HT-29 (cell line): ENCODE data around the gene SCYGR6. TPM values are rescaled to one million over a fixed set of nuclear protein-coding genes. Genes with fewer than 3 reads are reported as not detected.
"Not testable (repeated sequence)": the region's sequence is repeated elsewhere in the genome, so short reads cannot be mapped to it uniquely, and the experiment has no call there.

Experiments
- DNase-seq: peaks from one replicate; pipeline ENCODE4 v3.0.0-alpha.2; 2015; ENCODE audit warnings: low spot score
- total RNA-seq: library from RNA; depleted of rRNA; stranded (reverse); fragments of >200 nt; shearing (Covaris generic); gene quantifications from 2 replicates; pipeline ENCODE4 v1.2.3, GENCODE V29; 2014; rRNA removed

The SCYGR6 gene, protein sequence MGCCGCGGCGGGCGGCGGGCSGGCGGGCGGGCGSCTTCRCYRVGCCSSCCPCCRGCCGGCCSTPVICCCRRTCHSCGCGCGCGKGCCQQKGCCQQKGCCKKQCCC
- not detected in 2 replicates for total RNA-seq

- DNase-seq = no peak
Observed at GRCh38 chr2:227724394-227725039, at the start of gene SCYGR6. Gene SCYGR6, minus strand, starts transcription at chr2:227724757. Its CDS starts 0 bp downstream, at chr2:227724757.

DNA sequence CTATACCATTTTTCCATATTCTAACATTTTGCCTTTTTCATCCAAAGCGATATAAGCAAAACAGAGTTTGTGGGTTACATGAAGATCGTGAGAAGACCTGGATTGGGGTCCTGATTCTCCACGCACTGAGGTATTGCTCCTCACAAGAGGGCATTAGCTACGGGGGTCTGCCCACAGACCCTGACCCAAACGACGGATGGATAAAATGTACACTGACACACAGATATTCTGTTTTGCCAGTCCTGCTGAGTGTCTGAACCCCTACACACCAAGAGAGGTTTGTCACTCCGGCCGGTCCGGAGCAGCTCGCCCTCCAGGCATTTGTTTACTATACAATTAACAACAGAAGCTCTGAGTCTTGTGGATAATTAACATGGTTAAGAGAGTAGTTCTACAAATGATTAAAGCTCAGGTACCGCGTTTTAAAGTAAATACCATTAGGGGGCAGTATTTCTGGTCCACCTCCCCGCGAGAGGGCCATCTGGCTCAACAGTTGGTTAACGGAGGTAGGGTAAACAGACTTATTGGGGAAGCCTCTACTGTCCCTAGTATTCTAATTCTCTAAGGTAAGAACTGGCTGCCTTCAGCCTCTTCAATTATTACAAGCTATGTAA is 49.6 kb upstream of the SCYGR6 start:
- DNase-seq = peak; percentile 52

- no peak for DNase-seq
Observed at GRCh38 chr2:227772932-227773331, 48.4 kb upstream of the SCYGR6 start.

DNA sequence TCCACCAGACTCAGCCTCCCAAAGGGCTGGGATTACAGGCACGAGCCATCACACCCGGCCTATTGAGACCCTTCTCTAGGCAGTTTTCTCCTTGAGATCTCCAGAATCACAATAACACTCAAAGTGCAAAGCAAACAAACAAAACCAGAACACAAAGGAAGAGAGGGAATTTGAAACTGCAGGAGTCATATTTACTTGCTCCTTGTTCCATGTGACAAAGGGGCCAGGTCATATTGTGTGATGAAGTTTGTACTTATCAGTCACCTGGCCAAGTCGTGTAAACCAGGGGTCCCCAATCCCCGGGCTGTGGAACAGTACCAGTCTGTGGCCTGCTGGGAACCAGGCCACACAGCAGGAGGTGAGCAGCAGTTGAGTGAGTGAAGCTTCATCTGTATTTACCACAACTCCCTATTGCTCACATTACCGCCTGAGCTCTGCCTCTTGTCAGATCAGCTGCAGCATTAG is 47.7 kb upstream of the SCYGR6 start:
- DNase-seq = no peak

- DNase-seq = no peak
Observed at GRCh38 chr2:227767830-227768229, 43.3 kb upstream of the SCYGR6 start.

DNA sequence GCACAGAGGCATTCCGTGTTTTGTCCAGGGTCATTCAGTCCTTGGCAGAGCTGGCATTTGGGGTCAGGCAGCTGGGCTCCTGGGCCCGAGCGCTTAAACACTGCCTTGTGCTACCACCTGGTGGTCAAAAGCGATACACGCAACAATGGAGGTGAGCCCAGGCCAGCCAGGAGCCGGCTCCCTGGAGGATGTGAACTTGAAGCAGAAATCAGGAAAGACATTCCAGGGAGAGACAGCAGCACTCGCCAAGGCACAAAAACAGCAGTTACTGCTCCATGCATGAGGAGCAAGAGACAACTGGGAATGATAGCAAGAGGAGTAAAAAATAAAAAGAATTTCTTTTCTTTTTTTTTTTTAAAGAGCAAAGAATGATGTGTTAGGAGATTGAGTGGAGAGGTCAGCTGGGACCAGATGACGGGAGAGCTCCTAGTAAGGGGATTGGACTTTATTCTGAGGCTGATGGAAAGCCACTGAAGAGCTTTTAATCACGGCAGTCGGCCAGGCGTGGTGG is 41.9 kb upstream of the SCYGR6 start:
- DNase-seq = peak; percentile 90

DNA sequence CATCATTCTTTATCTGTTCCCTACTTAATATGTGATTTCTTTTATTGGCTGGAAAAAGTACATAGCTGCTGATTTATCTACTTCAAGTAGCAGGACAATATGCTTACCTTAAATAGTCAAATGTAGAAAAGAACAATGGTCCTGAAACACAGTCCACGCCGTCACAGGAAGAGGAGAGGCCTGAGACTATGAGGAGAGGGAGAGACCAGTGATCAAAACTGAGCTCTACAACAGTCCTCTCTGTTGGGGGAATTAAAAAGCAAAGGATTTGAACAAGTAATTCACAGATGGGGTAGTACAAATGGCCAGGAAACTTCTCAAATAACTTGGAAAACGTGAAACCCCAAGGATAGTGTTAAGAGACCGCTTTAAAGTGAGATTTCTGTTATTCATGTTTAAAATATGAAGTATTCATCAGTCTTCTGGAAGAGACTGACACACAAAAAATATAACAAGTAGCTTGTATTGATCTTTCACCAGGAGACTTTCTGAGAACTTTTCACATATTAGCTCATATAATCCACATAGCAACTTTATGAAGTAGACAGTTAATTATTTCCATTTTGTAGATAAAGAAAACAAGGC is 41.3 kb upstream of the SCYGR6 start:
- DNase-seq = no peak

DNA sequence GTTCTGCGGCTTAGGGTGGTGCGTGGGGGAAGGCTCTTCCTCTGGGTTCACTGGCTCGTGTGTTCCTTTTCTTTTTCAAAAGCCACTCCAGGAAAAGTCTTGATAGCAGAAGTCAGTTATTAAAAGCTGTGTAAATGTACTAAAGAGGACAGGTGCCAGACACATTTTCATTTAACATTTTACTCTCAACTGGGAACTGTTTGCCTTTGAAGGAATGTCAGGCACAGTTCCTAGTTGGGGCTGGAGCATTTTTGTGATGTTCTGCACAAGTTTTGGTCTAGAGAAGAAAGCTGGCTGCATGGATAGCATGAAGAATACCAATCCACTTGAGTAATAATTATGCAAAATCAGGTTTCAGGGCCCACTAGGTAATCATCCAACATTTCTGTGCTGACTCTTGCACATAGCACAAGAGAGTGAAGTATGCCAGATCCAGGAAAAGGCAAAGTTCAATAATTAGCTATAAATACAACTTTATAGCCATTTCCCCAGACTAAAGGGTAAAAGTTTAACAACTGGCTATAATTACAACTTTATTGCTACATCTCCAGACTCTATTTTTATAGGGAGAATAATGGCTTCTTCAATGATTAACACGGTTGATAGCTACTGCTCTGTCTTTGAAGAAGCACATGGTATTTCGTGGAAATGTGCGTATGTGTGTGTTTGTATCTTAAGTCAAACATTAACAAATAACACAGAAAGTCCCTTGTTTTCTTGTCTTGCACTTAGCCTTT is 37.4 kb upstream of the SCYGR6 start:
- peak; percentile 76 for DNase-seq

DNA sequence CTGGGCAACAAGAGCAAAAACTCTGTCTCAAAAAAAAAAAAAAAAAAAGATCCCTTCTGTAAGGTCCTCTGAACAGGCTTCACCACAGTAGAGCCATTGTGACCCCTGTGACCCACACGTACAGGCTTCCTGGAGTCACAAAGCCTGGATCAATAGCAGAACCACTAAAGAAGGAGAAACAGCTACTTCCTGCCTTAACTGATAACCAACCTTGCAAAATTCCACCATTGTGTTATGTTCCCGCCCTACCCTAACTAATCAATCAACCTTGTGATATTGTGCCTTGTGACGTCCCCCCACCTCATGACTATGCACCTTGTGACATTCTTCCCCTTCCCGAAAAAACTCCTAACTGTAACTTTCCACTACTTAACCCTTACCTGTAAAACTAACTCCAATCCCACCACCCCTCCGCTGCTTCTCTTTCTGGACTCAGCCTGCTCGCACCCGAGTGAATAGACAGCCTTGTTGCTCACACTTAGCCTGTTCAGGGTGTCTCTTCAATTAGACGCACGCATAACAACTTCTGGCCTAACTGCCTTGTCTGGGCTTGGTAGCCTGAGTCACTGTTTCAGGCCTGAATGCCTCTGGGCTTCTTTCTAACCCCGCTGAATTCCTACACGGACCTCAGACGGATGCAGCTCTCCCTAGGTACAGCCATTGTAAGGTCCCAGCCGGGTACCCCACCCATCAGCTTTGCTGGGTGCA is 35.0 kb upstream of the SCYGR6 start:
- DNase-seq = no peak

GRCh38 chr2:227756261-227756660 is 31.7 kb upstream of the SCYGR6 start:
- not testable (repeated sequence) for DNase-seq

- DNase-seq = peak; percentile 53
Observed at GRCh38 chr2:227748079-227748478, 23.5 kb upstream of the SCYGR6 start.

DNA sequence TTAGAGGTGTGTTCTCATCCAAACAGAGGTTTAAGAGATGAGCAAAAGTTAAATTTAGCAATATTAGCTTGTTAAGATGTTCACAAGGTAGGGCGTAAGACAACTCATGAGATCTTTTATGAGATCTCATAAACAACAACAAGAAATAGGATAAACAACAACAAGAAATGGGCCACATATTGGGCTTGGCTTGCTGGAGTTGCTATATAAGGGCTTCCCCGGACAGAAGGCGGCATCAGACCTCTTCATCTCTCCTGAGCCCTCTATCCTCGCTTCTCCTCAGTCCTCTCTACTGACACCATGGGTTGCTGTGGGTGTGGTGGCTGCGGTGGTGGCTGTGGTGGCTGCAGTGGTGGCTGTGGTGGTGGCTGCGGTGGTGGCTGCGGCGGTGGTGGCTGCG is 21.0 kb upstream of the SCYGR6 start, which contains the start of gene SCYGR8:
SCYGR8 (plus strand) TSS at position 301 of the 400 bp plus-strand sequence; CDS start at position 301, 0 bp downstream.
- DNase-seq = no peak

DNA sequence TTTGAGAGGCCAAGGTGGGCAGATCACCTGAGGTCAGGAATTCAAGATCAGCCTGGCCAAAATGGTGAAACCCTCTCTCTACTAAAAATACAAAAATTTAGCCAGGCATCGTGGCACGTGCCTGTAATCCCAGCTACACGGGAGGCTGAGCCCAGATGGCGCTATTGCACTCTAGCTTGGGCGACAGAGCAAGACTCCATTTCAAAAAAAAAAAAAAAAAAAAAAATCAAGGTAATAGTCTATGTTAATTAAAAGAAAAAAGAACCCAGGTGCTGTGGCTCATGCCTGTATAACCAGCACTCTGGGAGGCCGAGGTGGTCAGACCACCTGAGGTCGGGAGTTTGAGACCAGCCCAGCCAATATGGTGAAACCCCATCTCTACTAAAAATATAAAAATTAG is 16.1 kb upstream of the SCYGR6 start:
- DNase-seq = peak; percentile 10

GRCh38 chr2:227739351-227739750 is 14.8 kb upstream of the SCYGR6 start:
- no peak for DNase-seq

GRCh38 chr2:227728035-227728434 is 3.5 kb upstream of the SCYGR6 start, which contains the start of gene SCYGR7:
Gene SCYGR7, plus strand, starts transcription at chr2:227728335. Its CDS starts 0 bp downstream, at chr2:227728335.
- no peak for DNase-seq

DNA sequence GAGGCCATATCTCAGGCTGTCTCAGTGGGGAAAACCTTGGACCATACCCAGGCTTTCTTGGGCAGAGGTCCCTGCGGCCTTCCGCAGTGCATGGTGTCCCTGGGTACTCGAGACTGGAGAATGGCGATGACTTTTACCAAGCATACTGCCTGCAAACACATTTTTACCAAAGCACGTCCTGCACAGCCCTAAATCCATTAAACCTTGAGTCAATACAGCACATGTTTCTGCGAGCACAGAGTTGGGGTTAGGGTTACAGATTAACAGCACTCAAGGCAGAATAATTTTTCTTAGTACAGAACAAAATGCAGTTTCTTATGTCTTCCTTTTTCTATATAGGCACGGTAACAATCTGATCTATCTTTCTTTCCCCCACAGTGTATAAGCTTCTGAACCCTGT is 1.7 kb downstream of the SCYGR6 start:
- not testable (repeated sequence) for DNase-seq

DNA sequence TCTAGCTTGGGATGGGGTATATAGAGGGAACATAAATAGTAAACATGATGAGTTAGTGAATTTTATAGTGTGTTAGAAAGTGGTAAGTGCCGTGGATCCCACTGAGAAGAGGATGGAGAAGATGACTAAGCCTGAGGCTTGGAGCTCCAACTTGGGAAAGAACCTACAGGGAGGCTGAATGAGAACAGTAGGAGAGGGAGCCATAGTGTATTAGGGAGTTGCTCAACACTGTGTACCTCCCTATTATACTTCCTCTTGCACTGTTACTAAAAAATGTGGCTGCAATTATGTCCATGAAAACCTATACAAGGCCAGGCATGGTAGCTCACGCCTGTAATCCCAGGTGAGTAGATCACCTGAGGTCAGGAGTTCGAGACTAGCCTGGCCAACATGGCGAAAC is 3.9 kb downstream of the SCYGR6 start:
- no peak for DNase-seq

DNA sequence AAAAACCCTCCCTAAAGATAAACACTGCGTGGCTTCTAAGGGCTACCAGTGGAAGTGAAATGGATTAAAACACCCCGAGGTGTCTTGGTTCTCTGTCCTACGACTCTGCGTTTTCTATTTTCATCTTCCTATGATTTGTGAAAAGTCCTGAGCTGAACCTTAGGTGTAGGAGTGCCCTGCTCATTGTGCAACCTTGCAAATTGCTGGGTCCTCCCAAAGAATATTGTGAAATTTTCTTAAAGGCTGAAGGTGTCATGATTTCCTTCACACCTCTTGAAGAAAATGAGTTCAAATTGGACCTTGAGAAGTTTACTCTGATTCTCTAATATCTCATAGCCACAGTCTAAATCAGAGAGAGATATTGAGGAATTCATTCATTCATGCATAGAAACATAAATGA is 4.9 kb downstream of the SCYGR6 start:
- DNase-seq = no peak

- DNase-seq = peak; percentile 72
Observed at GRCh38 chr2:227717687-227718567, 6.6 kb downstream of the SCYGR6 start, which contains the start of gene SLC19A3. Gene SLC19A3, minus strand, starts transcription at chr2:227718028. Its CDS starts 15,710 bp downstream, at chr2:227702318.

GRCh38 chr2:227716501-227716900 is 8.1 kb downstream of the SCYGR6 start:
- DNase-seq = no peak
